Measurements from ENCODE around the gene NKX2-1. TPM values are rescaled to one million over a fixed set of nuclear protein-coding genes. Genes with fewer than 3 reads are reported as not detected.
"Not testable (repeated sequence)": the region's sequence is repeated elsewhere in the genome, so short reads cannot be mapped to it uniquely, and the experiment has no call there.

NKX2-1 gene
- total RNA-seq = 0.10 TPM

DNA sequence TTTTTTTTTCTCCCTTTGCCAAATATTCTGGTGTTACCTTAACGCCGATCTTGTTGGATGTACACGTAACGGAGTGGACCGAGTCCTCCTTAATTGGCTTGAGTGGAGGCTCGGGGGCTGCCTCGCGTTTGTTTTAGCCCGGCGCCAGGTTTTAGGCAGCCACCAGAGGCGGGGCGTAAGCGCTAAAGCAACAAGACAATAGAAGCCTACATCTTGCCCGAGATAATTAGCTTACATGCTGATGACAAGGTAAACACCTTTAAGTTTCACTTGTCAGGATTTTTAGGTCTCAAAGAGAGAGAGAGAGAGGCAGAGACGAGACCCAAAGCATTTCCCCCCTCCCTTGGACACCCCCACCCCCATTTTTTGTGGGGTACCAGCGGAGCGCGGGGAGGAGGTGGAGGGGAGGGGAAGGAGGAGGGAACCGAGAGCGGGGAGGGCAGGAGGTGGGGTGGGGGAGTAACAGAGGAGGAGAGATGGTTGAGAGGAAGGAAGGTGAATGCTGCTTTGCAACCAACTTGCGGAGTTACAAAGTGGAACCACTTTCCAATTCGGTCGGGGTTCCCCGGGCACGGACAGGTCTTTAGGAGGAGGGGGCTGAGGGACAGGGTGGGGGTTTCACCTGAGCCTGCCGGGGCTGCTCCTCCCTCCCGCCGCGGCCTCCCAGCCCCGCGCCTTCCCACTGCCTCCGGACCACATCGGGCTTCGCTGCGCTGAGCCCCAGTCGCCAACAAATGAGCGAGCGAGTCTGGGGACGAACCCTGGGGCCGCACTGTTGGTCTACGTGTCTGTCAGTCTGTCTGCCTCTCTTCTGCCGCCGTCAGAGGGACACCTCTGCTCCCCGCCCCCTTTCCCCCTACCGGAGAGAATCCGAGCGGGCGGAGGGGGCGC is at the start of gene NKX2-1:
Gene NKX2-1 (minus strand): TSS at position 802 of the 891 bp plus-strand sequence. CDS start 103 bp downstream, at position 699.
- DNase-seq (ENCODE audit: low spot score) = no peak

GRCh38 chr14:36556811-36557433 is 36.9 kb upstream of the NKX2-1 start:
- DNase-seq (ENCODE audit: low spot score) (no peak), ATAC-seq (peak; percentile 81)

More for the DNA sequence above, at the start of gene NKX2-1:
- ATAC-seq = no peak

- ATAC-seq (no peak), DNase-seq (ENCODE audit: low spot score) (no peak)
Observed at GRCh38 chr14:36555998-36556743, 36.1 kb upstream of the NKX2-1 start.

DNA sequence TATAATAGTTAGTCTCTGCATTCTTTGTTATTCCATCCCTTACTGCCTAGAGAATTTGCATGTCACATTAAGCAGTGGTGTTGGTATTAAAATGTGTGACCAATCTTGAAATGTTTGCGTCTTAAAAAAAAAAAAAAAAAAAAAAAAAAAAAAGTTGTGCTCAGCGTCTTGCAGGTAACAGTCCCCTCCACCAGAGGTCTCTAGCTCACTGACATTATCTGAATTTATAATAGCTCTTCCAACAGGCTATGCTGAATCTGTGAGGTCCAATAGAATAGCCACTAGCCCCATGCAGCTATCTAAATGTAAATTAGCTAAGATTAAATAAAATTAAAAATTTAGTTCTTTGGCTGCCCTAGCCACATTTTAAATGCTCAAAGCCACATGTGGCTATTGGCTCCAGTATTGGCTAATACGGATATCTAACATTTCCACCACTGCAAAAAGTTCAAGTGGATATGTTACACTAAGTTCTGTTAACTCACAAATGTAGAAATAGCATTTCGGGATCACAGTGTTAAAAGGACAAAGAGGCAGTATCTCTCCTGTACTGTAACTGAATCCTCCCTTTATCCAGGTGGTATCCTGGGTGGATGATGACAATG is 33.7 kb upstream of the NKX2-1 start:
- ATAC-seq (peak; percentile 89), DNase-seq (ENCODE audit: low spot score) (no peak)

- DNase-seq (ENCODE audit: low spot score) = no peak
- no peak for ATAC-seq
Observed at GRCh38 chr14:36550899-36551298, 30.9 kb upstream of the NKX2-1 start.

- not testable (repeated sequence) for DNase-seq (ENCODE audit: low spot score); ATAC-seq
Observed at GRCh38 chr14:36544280-36544679, 24.2 kb upstream of the NKX2-1 start.

GRCh38 chr14:36538051-36538450 is 18.0 kb upstream of the NKX2-1 start:
- DNase-seq (ENCODE audit: low spot score) = no peak
- no peak for ATAC-seq

DNA sequence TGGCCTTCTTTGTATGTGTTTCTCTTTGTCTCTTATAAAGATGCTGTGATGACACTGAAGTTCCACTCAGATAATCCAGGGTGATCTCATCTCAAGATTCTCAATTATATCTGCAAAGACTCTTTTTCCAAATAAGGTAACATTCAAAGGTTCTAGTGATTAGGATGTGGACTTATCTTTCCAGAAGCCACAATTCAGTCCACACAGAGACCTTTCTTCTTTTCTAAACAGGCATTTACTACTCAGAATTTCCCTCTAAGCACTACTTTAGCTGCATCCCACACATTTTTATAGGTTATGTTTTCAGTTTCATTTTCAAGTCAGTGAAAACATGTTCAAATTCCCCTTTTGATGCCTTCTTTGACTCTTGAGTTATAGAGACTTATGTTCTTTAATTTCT is 9.0 kb upstream of the NKX2-1 start:
- DNase-seq (ENCODE audit: low spot score) (no peak), ATAC-seq (no peak)

GRCh38 chr14:36525746-36526099 is 5.7 kb upstream of the NKX2-1 start:
- ATAC-seq = no peak

DNA sequence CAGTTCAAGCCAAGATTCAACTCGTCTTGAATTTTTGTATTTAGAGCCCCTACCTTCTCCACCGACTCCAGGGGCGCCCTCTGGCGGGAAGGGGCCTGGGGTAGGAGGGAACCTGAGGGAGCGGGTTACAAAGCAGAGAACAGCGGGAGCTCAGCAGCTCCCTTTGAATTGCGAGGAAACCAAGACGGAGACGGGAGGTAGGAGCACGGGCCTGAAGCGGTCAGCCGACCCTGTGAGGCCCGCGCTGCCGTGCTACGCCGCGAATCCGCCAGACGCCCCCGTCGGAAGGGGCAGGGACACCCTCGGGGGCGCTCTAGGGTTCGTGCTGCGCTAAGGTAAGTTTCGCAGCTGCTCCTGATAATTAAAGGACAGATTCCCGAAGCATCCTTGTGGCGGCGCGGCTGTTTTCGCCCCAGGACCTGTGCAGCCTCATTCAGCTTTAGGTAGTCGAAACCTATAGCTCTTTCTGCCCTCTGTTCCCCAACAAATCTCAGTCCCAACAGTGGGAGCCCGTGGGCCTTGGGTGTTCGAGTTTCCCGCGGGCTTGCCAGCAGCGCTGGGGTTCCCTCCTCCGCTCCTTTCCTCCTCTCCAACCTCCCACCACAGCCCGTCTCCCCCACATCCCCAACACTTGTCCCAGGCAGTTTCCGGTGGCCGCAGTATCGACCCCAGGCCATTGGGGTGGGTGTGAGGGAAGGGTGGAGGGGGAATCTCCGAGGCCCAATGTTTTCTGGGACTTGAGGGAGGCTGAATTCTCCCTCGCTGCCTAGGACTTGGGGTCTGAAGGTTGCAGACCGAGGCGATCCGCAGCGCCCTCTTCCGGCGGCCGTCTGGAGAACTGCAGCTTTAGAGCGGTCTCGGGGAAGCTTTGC is 5.1 kb upstream of the NKX2-1 start:
- ATAC-seq (peak; percentile 81), DNase-seq (ENCODE audit: low spot score) (peak; percentile 61)

More at GRCh38 chr14:36525746-36526099, 5.7 kb upstream of the NKX2-1 start:
- DNase-seq (ENCODE audit: low spot score) = no peak

GRCh38 chr14:36524220-36524837 is 4.3 kb upstream of the NKX2-1 start:
- DNase-seq (ENCODE audit: low spot score) (no peak), ATAC-seq (peak; percentile 20)

DNA sequence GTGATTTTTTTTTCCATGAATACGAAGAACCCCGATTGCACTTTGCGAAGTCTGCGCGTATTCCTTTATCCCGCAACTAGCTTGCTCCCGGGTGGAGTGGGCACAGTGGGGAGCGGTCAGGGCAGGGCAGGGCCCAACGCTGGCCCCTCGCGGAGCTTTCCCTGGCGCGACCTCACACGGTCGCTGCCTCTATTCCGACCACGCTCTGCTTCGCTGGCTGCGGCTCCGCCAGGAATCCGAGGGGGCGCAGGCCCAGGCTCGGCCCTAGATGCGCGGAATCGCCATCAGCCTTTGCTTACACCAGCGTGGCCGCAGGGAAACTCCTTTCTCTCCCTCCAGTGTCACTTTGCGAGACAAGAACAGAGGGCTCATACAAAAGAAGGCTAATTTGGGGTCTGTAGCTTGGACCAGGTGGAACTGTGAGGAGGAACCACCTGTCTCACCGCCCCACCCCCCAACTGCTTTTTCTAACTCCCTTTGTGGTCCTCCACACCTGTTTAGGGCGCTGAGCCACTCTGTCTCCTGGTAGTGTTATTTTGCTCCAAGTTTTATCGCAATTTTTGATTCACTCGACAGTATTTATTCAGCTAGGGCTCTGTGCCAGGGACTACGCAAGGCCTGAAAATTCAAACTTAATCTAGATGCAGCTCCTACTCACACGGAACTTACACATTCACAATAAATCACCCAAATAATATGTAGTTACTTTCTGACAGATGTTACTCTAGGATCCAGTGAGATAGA is 3.1 kb upstream of the NKX2-1 start:
- DNase-seq (ENCODE audit: low spot score) (no peak), ATAC-seq (no peak)

GRCh38 chr14:36522347-36522971 is 2.4 kb upstream of the NKX2-1 start:
- no peak for ATAC-seq
- no peak for DNase-seq (ENCODE audit: low spot score)

DNA sequence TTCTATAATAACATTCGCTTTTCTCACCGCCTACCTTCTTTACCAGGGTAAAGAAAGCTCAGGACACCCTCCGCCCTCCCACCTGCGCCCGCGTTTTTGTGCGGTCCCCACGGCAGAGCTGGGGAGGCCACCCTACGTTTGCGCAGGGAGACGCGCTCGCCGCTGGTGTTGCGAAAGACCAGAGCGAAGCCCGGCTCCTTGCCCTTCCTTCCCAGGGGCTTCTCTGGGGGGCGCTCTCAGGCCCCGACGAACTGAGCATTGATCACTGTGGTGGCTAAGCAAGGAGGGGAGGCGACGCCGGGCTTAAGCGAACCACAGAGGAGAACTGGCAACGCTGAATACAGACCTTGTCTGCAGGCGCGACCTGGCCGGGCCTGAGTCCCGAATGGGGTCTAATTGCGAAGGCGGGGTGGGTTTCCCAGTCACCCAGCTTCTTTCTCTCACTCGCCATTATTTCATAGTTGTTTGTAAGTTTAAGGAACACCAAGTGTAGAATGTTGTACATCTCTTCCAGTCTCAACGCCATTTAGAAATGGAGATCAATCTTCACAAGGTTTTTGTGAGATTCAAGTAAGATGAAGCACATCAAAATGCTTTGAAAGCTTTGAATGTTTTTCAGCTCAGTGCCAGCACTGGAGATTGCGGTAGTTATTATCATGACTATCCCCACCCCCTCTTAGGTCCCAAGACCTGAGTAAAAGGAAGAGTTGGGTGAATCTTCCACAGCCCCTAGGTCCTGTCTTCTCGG is 1.7 kb upstream of the NKX2-1 start:
- ATAC-seq (no peak), DNase-seq (ENCODE audit: low spot score) (no peak)

DNA sequence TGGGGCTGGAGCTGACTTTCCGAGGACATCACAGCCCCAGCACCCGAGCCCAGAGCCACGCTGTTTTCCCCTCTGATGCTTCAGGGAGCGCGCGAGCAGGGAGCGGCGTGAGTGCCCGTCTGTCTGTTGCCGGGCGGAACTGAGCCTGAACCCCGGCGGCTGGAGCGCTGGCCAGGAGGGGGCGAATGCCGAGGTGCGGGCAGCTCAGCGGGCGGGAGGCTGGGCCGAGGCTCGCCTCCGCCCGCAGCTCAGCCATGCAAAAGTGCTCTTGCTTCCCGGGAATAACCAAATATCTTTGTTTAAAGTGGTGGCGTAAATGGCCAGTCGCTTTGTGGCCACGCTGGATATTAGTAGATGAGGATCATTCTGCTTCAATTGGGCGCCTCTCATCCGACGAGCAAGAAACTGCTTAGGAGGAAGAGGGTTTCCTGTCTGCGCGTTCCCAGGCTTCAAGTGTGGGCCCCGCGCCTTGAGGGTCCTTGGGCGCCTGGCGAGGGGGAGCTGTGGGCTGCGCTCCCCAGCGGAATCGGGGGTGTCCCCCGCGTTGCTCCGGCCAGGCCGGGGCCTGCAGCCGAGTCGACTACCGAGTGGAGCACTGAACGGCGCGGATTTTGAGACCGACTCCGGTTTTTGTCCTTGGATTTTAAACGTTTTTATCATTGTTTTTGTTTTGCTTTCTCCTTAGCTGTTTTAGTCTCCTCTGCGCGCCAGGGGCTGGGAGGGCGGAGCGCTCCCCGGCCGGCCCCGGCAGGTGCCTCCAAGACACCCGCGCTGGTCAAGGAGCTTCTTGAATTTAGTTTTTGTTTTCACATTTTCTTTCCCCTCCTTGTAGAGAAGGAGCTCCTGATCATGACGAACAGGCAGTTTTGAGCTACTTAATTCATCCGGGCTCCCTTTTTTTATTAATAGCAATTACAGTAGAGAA is 831 bp upstream of the NKX2-1 start:
- peak; percentile 56 for ATAC-seq
- peak; percentile 48 for DNase-seq (ENCODE audit: low spot score)

DNA sequence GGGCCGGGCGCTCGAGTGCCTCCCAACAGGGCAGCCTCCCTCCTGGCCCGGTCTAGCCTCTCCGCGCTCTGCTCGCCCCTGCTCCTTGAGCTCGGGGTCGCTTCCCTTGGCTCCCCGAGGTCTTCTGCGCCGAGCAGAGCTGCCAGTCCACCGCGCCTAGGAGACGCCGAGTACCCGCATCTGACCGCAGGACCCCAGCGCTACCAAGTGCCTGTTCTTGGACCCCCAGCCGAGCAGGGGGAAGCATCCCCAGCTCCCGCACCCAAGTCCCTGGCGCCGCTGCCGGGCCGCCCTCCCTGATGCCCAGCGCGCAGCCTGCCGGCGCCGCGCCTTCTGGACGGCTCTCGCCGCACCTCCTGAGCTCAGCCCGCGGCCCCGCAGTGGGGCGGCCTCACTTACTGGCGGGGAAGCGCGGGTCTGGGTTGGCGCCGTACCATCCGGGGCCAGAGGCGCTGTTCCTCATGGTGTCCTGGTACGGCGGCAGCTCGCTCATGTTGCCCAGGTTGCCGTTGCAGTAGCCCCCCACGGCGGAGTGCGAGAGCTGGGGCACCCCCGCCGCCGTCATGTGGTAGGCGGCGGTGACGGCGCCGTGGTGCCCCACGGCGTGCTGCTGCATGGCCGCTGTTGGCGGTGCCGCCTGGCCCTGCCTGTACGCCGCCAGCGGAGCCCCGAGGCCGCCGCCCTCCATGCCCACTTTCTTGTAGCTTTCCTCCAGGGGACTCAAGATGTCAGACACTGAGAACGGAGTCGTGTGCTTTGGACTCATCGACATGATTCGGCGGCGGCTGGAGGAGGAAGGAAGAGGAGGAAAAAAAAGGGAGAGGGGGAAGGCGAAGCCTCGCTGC is 1.2 kb downstream of the NKX2-1 start:
- no peak for ATAC-seq
- DNase-seq (ENCODE audit: low spot score) = no peak

All from left lobe of liver (tissue), 2 donors.